Ramos (cell line): Measurements from ENCODE around the gene CMA1.
"Not testable (repeated sequence)": the region's sequence is repeated elsewhere in the genome, so short reads cannot be mapped to it uniquely, and the experiment has no call there.

Experiments
- in situ Hi-C: fragments of 300-500 bp; cut with MboI; formaldehyde crosslinking; loops from one replicate; pipeline ENCODE4 v1.14.3; 2022; ENCODE audit warnings: low sequenced_read_pairs; ENCODE audit not compliant: unreplicated experiment

CMA1 gene

DNA sequence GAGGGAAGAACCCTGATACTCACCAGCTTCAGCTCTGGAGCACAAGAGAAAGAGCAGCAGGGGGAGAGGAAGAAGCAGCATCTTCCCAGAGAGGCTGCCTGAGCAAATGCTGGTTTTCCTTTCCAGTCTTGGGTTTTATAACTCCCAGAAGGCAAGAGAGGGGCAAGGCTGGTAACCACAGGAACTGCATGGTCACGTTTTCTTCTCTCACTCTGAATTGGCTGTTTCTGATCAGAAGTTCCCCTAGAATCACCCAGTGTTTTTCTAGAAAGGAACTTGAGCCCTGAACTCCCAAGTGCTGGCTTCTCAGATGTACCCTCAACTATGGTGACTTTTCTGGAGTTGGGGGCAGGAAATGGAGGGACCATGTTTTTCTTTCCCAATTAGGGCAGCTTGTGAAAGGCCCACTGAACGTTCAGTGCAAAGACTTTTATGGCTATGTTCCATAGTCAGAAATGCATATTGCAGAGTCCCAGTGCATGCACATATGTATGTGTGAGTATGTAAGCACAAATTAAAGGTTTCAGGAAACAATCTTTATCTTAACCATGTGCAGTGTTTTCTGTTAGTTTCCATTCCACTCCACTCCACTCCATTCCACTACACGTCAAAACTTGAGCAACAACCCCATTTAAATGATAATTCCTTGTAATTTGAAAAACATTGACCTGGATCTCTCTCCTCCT lies at the start of gene CMA1:
TSS of gene CMA1 (minus strand) at position 111 of the 686 bp plus-strand sequence. CDS start at position 81, 30 bp downstream.
- in situ Hi-C loops = no loop called here

GRCh38 chr14:24556756-24557155 lies 48.7 kb upstream of the CMA1 start:
- in situ Hi-C loops = no loop called here

- in situ Hi-C loops = not testable (repeated sequence)
Measured at GRCh38 chr14:24549064-24549463, 41.0 kb upstream of the CMA1 start.

GRCh38 chr14:24542346-24542936 lies 34.4 kb upstream of the CMA1 start:
- in situ Hi-C loops = no loop called here

GRCh38 chr14:24535737-24536136 lies 27.7 kb upstream of the CMA1 start:
- in situ Hi-C loops = no loop called here

DNA sequence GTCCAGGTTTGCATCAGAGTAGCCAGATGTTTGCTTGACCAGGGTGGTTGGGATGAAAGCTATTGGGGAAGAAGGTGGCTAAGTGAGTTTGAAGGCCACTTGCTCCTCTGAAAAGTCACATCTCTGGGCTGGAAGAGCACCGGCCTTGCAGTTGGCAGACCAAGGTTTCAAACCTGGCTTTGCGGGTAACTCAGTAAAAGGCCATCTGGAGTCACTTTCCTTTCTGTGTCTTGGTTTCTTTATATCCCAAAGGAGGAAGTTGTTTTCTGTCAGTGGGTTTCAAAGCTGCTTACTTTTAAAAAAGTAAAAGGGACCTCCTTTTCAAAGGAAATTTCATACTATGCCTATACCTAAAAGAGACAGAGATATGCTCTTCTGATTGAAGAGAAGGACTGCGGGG lies 26.2 kb upstream of the CMA1 start:
- in situ Hi-C loops = no loop called here

DNA sequence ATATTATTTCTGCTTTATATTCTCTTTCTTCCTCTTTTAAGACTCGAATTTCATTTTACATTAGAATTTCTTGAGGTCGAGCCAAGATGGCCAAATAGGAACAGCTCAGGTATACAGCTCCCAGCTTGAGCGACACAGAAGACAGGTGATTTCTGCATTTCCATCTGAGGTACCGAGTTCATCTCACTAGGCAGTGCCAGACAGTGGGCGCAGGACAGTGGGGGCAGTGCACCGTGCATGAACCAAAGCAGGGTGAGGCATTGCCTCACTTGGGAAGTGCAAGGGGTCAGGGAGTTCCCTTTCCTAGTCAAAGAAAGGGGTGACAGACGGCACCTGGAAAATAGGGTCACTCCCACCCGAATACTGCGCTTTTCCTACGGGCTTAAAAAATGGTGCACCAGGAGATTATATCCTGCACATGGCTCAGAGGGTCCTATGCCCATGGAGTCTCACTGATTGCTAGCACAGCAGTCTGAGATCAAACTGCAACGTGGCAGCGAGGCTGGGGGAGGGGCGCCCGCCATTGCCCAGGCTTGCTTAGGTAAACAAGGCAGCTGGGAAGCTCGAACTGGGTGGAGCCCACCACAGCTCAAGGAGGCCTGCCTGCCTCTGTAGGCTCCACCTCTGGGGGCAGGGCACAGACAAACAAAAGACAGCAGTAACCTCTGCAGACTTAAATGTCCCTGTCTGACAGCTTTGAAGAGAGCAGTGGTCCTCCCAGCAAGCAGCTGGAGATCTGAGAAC lies 18.0 kb upstream of the CMA1 start:
- in situ Hi-C loops = not testable (repeated sequence)

- in situ Hi-C loops = no loop called here
Measured at GRCh38 chr14:24518851-24519250, 10.8 kb upstream of the CMA1 start.

DNA sequence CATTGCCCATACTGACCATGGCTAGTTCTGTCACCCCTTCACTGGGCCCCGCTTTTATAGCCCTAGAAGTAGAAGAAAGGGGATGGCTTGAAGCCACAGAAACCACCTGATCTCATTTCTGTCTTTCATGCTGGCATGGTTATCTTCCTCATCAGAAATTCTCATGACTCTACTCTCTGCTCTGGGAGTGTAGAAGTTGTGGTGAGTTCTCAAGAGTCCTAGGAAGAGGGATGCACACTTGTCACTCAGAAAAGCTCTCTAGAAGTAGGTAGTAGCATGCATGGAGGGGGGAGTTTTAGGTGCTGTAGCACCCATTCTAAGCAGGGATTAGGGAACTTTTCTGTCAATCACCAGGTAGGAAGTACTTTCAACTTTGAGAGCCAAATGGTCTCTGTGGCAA lies 6.1 kb upstream of the CMA1 start:
- in situ Hi-C loops = no loop called here

DNA sequence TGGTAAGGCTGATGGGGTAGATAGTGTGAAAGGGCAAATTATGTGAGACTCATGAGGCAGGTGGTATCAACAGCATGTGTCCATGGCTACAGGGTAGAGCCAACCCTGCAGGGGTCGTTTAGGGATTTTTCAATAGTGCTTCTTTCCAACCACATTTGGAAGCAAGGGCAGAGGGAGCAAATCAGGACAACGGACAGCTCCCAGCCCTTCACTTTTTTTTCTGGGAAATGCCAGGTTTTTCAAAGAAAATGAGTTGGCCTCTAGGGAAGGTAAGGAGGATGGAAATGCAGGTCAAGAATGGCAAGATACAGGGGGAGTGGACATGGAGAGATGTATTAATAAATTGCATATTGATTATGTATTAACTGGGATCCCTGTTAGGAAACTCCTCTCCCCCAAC lies 4.9 kb upstream of the CMA1 start:
- in situ Hi-C loops = no loop called here

- in situ Hi-C loops = no loop called here
Measured at GRCh38 chr14:24506443-24506842, 1.6 kb downstream of the CMA1 start.

DNA sequence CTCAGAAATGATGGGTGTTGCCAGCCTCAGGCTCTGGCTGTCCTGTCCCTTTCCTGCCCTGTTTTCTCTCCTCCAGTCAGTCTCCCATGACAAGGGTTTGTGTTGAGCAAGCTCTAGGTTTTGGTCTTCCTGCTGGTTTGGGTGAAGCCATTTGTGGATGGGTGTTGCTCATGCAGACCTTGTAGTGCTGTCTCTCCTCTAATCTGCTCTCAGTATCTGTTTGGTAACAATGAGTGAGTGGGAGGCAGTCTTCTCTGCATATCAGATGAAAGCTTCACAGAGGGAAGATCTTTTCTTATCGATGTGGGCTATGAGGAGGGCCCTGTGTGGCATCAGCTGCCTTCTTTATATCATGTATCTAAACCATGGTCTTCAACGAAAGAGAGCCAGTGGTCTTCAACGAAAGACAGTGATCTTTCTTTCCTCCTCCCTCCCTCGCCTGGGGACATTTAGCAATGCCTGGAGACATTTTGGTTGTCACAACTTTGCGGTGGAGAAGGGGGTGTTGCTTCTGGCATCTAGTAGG lies 3.6 kb downstream of the CMA1 start:
- in situ Hi-C loops = no loop called here

DNA sequence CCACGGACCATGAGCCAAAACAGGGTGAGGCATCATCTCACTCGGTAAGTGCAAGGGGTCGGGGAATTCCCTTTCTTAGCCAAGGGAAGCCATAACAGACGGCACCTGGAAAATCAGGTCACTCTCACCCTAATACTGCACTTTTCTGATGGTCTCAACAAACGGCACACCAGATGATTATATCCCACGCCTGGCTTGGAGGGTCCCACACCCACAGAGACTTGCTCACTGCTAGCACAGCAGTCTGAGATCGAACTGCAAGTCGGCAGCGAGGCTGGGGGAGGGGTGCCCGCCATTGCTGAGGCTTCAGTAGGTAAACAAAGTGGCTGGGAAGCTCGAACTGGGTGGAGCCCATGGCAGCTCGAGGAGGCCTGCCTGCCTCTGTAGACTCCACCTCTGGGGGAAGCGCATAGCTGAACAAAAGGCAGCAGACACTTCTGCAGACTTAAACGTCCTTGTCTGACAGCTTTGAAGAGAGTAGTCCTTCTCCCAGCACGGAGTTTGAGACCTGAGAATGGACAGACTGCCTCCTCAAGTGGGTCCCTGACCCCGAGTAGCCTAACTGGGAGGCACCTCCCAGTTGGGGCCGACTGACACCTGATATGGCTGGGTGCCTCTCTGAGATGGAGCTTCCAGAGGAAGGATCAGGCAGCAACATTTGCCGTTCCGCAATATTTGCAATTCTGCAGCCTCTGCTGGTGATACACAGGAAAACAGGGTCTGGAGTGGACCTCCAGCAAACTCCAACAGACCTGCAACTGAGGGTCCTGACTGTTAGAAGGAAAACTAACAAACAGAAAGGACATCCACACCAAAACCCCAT lies 16.3 kb downstream of the CMA1 start:
- in situ Hi-C loops = not testable (repeated sequence)

DNA sequence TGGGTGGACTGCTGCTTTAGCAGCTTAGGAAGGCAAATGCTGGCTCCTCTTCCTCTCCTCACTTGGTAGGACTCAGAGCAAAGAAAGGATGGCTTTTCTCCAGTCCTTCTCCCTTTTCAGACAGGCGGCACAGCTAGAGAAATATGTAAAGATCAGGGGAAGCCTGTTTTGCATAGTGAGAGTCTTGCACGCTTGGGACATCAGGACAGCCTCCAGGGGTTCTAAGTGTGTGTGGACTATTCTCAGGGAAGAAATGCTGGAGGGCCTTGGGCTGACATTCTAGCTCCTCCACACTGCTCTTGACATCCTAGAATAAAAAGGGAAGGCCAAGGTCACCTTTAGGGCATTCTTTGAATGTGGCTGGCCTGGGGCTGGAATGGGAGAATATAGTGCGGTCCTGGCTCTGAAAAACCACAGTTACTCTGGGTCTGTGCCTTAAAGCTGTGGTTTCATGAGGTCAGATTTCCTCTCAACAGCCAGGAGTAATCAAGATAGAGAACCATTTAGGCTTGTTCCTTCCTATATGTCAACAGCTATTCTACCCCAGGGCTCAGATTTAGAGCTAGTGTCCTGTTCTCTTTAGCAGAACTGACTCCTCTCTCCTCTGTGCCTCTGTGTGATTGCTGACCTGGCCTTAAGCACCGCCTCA lies 24.3 kb downstream of the CMA1 start:
- in situ Hi-C loops = no loop called here

DNA sequence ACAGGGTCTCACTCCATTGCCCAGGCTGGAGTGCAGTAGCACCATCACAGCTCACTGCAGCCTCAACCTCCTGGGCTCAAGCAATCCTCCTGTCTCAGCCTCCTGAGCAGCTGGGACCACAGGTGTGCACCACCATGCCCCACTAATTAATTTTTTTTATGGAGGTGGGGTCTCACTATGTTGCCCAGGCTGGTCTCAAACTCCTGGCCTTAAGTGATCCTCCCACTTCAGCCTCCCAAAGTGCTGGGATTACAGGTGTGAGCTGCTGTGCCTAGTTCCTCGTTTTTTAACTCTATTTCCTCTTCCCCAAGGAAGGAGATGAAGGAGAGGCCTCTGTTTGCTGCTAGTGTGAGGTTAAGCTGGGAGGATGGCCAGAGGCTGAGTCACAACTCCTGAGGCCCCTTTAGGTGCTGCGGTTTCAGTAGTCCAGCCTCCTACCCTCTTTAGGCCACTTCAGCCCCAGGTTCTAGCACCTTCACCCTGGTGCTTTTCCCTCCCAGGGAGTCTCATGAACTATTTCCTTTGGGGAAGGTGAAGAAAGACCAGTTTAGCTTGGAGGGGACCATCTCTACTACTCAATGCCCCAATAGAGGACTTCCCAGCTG lies 25.3 kb downstream of the CMA1 start:
- in situ Hi-C loops = not testable (repeated sequence)

DNA sequence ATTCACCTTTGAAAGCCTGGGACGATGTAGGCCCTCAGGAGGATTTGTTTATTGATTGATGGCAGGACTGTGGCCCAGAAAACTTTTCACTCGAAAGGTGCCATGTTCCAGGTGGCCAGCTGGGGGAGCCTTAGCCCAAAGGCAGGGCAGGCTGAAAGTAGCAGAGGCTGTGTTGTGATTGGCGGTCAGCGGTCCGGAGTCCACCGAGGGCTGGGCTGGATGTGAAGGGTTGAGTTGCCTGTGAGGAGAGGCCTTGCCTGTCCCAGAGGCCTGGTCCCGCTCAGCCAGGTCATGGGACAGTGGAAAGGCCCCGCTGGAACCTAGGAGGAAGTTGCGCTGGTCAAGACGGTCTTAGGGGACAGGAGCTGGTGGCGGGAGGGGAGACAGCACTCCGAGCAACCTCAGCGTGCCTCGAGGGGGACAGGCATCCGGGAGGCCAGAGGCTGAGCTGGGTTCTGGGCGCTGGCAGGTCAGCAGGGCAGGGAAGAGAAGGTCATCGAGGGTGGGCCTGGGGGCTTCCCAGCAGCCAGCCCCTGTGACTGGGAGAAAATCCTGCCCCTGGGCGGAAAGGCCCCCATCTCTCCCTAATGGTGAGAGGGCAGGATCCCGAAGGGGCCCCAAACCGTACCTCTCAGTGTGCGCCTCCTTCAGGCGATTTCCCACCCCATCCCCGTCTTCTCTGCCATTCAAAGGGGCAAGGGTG lies 26.3 kb downstream of the CMA1 start:
- in situ Hi-C loops = no loop called here

GRCh38 chr14:24479999-24480398 lies 28.1 kb downstream of the CMA1 start:
- in situ Hi-C loops = not testable (repeated sequence)

DNA sequence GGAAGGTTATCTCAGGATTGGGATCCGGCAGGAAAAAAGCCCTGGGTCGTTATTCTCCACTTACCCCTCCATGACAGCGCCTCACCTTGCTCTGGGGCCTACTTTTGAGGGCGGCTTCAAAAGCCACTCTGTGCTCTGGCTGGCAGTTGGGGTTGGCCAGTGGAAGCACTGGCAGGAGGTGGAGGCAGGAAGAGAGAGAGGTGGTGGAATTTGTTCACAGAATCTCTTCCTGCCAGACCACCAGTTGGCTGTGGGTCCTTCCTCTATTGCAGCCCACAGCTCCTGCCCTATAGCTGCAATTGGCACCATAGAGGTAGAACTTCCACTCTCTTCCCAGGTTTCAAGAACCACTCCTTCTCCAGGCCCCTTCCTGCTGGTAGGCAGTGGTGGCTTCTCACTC lies 32.8 kb downstream of the CMA1 start:
- in situ Hi-C loops = no loop called here

DNA sequence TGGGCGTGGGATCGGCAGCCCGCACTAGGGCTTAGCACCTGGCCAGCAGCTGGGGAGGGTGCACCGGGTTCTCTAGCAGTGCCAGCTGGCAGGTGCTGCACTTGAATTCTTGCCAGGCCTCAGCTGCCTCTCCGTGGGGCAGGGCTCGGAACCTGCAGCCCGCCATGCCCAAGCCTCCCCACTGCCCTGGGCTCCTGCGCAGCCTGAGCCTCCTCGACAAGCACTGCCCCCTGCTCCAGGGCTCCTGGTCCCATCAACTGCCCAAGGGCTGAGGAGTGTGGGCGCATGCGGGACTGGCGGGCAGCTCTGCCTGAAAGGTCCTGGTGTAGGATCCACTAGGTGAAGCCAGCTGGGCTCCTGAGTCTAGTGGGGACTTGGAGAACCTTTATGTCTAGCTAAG lies 34.9 kb downstream of the CMA1 start:
- in situ Hi-C loops = no loop called here
